LNCaP clone FGC (cell line): ENCODE results near the gene ADGRF3.

Experiments used
- DNase-seq: peaks from one replicate; pipeline ENCODE4 v3.0.0-alpha.2; 2011; ENCODE audit warnings: low read depth
- H3K4me3 ChIP-seq: 2 replicates; pipeline ENCODE4 v1.5.1; 2011; ENCODE audit warnings: mild to moderate bottlenecking, low read depth, low read length, control low read depth
- TF ChIP-seq, protein P1 (sequence below): IDR thresholded peaks from 2 replicates; pipeline ENCODE4 v1.5.1; 2012; ENCODE audit warnings: mild to moderate bottlenecking; ENCODE audit not compliant: control insufficient read depth, insufficient read depth; ENCODE audit errors: extremely low read depth

Gene ADGRF3

DNA sequence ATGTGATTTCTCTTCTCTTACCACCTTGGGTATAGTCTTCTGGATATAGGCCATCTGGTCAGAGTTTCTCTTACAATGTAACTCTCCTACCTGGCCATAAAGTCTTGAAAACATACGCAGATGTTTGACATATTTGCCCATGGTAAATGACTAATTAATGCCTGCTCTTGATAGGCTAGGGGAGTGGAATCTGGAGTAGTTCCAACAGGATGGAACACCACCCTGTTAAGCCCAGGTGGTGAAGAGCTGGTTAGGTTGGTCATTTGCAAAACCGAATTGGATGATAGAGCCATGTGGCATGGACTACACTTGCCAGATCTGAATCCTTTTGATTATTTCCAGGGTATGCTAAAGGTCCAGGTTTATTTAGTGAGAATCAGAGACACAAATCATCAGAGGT, 65.4 kb downstream of the ADGRF3 start:
- no peak overlapping the region for H3K4me3 ChIP-seq
- no peak for DNase-seq
- TF ChIP-seq, protein P1, sequence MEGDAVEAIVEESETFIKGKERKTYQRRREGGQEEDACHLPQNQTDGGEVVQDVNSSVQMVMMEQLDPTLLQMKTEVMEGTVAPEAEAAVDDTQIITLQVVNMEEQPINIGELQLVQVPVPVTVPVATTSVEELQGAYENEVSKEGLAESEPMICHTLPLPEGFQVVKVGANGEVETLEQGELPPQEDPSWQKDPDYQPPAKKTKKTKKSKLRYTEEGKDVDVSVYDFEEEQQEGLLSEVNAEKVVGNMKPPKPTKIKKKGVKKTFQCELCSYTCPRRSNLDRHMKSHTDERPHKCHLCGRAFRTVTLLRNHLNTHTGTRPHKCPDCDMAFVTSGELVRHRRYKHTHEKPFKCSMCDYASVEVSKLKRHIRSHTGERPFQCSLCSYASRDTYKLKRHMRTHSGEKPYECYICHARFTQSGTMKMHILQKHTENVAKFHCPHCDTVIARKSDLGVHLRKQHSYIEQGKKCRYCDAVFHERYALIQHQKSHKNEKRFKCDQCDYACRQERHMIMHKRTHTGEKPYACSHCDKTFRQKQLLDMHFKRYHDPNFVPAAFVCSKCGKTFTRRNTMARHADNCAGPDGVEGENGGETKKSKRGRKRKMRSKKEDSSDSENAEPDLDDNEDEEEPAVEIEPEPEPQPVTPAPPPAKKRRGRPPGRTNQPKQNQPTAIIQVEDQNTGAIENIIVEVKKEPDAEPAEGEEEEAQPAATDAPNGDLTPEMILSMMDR = no peak

DNA sequence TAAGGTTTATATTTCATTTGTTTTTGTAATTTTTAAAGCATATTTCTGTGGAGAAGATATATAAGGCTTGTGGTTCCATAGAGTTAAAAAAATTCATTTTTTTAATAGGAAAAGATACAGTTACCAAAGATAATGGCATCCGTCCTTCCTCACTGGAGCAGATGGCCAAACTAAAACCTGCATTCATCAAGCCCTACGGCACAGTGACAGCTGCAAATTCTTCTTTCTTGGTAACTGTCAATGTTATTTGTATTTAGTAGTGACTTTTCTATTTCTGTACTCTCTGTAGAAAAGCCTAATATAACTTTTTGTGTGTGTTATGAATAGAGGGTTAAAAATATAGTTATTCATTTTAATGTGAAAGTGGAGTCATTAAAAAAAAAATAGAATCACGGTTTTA, 66.7 kb downstream of the ADGRF3 start:
- no peak overlapping the region for H3K4me3 ChIP-seq
- TF ChIP-seq, protein P1 = no peak
- DNase-seq = no peak

DNA sequence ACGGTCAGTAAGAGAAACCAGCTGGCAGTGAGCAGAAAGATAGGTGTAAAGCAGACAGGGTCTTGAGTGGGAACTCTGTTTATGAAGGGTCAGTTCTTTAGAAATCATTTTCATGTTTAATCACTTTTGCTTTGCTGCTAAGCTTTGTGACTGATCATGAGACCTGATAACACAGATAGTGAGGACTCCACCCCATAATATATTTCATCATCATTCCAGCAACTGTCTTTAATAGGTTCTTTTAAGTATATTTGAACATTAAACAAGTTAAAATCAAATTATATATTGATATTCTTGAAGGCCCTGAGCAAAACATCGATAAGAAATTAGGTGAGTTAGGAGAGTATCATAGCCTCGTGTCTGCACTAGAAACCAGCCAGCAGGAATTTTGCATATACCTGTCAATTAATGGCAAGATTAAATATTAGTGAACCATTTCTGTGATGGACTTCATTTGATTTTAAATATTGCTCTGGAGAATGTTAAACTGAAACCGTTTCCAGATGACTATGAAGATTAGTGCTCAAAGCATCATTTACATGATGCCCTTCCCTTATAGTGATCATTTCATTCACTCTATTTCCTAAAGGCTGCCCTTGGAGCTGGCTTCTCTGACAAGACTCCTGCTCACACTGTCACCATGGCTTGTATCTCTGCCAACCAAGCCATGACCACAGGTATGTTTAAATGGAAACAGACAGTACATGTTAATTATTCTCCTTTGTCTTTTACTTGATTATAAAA, 69.9 kb downstream of the ADGRF3 start:
- DNase-seq = no peak
- TF ChIP-seq, protein P1 = no peak
- no peak overlapping the region for H3K4me3 ChIP-seq

DNA sequence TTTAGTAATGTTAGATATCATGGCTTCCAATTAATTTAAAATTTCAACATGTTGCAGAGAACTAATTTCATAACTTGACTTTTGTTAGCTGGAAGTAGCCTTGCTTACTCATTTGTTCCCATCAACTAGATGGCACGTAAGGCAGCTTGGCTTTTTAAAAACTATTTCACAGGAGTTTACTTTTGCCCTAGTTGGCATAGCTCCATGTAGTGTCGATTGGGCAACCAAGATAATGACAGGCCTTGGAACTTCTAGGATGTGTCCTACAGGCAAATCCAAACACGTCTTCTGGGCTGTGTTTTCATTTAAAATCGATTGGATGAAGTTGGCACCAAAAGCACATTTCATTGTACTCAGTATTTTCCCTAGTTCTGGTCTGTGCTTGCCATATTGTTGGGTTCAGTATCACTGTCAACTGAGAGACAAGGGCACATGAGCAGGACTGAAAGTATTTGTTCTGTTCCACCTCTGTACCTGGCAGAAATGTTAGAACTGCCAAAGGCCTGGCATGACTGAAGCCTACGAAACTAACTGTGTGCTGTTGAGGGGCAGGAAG, 72.5 kb downstream of the ADGRF3 start:
- peak; percentile 78 for DNase-seq
- TF ChIP-seq, protein P1 = no peak
- H3K4me3 ChIP-seq = no peak overlapping the region

DNA sequence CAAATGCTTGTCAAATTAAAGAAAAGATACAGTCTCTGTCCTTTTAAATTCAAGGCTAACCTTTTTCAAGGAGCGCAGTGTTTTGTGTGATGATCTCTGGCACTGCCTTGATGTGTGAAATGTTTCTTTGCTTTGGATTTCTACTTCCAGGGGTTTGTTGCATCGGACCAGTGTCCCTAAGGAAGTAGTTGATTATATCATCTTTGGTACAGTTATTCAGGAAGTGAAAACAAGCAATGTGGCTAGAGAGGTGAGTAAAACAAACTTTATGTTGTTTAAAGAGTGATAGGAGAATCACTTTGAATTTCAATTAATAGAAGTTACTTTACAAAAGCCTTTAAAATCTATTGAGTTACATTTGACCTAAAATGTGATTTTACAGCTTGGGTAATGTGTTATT, 73.1 kb downstream of the ADGRF3 start:
- DNase-seq = no peak
- TF ChIP-seq, protein P1 = no peak
- no peak overlapping the region for H3K4me3 ChIP-seq

DNA sequence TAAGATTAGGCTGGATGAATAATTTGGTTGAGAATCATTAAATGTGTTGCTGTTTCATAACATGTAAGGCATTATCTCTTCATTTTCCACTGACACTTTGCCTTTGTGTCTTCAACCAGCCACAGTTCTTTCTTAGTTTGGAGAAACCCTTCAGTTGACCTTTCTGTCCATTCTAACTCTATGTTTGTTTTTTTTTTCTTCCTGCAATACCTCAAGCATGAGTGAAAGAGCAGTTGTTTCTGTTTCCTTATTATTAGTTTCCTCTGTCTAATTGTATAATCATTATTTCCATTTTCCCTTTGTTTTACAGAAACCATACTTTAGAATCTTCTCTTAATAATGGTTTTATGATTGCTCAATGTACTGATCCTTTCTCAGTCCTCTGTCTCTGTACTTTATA, 76.2 kb downstream of the ADGRF3 start:
- TF ChIP-seq, protein P1 = no peak
- DNase-seq = no peak
- no peak overlapping the region for H3K4me3 ChIP-seq
